COLO829 (cell line): ENCODE data around the gene TRMU.

ENCODE experiments used
- DNase-seq: peaks from one replicate; pipeline ENCODE4 v3.0.0; 2012; ENCODE audit warnings: low spot score

The TRMU gene

DNA sequence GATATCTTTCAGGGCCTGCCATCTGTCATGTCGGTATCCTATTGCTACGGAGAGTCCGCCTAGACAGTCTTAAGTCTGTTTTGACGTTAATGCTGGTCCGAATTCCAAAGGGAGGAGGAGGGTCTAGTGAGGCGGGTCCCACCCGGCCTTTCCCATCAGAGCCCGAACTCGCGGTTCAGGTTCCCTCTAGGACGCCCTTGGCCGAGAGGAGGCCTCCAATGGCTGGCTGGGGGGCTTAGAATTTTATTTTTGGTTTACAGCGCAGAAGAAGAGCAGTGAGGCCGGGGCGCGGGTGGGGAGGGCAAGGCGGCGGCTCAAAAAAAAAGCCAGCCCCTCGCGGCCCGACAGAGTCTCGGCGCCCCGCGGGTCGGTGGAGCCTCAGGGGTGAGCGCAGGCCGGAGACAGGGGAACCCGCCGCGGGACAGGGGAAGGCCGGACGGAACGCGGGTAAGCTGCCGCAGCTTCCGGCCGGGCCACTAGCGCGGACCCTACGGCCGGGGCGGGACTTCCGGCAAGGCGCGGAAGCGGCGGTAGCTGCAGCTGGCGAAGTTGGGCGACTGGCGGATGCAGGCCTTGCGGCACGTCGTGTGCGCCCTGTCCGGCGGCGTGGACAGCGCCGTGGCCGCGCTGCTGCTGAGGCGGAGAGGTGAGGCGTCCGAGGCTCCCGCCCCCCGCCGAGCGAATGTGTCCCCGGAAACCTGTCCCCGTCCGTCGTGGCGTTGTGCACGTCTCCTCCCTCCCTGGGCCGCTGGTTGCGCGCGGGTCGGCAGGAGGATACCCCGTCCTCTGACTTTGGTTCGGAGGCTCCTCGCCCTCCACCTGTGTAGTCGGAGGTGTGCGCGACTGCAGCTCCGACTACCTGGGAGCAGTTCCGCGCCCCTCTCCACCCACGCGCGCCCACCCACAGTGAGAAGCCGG lies at the start of gene TRMU:
Gene TRMU (plus strand): TSS at position 514 of the 918 bp plus-strand sequence. CDS start 51 bp downstream, at position 565.
- peak; percentile 93 for DNase-seq

- DNase-seq, result no peak
Observed at GRCh38 chr22:46286006-46286405, 49.5 kb upstream of the TRMU start.

- DNase-seq, result no peak
Observed at GRCh38 chr22:46286941-46287872, 48.3 kb upstream of the TRMU start.

- no peak for DNase-seq
Observed at GRCh38 chr22:46287873-46288751, 47.4 kb upstream of the TRMU start.

DNA sequence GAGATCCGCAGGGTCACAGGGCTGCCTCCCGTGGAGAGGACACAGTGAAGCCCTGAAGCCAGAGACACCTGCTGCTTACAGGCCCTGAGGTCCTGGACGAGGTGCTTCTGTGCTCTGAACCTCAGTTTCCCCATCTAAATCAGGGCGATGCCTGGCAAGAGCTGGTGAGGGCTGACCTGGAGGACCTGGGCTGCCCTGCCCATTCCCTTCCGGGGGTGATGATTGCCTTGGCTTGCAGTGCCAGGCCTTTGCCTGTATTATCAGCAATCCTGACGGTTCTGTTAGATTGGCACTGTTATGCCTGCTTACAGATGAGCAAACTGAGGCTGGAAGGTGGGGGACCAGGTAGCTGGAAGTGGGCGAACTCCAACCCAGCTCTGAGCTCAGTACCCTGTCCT lies 46.7 kb upstream of the TRMU start:
- no peak for DNase-seq

DNA sequence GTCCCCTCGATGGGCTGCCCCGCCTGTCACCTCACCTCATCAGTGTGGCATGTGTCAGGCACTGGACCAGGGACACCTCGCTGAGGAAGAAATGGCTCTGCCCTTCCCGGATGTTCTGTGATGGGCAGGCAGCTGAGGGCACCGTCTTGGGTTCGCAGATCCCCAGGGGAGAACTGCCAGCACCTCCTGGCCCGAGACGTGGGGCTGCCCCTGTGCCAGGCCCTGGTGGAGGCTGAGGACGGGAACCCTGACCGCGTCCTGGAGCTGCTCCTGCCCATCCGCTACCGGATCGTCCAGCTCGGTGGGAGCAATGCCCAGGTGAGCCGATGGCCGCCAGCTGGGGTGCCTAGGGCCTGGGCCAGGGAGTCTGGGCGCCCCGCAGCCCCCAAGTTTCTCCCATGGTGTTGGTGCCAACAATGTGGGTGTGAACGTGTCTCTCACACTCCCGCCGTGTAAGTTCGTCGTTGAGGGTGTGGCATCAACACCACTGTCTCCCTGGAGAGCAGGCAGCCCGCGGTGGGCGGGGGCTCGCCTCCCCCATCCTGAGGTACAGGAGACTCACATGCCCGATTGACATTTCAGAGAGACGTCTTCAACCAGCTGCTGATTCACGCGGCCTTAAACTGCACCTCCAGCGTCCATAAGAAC lies 46.1 kb upstream of the TRMU start:
- no peak for DNase-seq

- no peak for DNase-seq
Observed at GRCh38 chr22:46290121-46290842, 45.2 kb upstream of the TRMU start.

DNA sequence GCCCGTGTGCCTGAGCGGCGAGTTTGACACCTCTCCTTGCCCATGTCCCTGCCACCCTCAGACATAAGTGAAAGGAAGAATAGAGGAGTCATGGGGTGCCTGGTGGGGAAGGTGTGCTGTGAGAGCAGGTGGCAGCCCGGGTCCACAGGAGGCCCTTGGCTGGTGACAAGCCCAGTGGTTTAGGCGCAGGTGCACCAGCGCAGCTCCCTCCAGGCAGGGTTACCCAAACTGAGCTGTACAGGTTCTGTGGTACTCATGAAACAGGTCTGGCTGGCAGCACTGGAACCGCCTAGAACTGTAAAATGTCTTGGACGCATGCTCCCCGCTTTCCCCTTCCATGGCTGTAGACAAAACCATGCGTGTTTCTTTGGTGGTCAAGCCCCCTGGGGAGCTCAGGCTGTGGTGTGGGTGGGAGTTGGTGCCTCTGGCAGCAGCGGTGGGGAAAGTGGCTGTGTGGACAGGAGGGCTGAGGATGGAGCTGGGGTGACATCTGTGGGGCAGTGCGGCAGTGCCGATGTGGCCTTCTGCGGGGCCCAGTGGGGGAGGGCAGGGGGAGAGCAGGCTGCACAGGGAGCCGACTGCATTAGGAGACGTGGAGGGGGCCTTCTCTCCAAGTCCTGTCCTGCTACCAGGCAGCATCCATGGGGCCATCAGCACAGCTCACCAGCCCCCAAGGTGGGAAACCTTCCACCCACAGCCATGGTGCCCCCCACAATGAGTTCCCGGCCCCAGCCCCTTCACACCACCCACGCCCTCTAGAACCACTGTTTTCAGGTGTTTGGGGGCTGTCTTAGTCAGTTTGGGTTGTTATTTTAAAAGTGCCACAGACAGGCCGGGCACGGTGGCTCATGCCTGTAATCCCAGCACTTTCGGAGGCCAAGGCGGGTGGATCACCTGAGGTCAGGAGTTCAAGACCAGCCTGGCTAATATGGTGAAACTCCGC lies 44.4 kb upstream of the TRMU start:
- DNase-seq, result no peak

- DNase-seq, result no peak
Observed at GRCh38 chr22:46292173-46292572, 43.3 kb upstream of the TRMU start.

DNA sequence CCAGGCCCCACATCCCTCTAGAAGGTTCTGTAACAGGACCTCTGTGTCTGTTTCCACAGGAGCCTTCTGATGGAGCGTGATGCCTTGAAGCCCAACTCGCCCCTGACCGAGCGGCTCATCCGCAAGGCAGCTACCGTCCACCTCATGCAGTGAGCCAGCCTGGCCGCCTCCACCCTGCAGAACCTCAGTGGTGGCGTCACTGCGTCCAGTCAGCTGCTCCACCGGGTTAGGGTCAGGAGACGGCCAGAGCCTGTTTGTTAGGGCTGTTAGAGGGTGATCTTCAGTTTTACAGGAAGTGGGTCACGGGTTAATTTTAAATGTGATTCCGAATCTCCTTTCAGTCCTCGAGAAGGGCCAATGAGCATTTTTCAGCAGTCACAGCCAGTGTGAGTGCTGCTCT lies 42.8 kb upstream of the TRMU start:
- DNase-seq, result no peak

- DNase-seq, result no peak
Observed at GRCh38 chr22:46293577-46294260, 41.8 kb upstream of the TRMU start.

DNA sequence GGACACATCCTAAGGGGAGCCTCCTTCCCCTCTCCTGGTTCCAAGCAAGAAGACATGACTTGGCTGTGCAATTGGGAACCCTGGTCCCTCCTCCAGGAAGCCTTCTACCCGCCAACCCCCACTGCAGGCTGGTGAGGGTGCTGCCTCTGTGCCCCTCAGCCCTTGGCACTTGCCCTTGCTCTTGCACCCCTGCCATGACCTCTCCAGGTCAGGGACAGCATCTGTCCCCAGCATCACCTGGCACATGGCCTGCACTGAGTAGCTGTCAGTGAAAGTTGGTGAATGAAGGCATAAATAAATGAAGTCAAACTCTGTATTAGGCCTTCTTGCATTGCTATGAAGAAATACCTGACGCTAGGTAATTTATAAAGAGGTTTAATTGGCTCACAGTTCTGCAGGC lies 40.7 kb upstream of the TRMU start:
- DNase-seq, result no peak

DNA sequence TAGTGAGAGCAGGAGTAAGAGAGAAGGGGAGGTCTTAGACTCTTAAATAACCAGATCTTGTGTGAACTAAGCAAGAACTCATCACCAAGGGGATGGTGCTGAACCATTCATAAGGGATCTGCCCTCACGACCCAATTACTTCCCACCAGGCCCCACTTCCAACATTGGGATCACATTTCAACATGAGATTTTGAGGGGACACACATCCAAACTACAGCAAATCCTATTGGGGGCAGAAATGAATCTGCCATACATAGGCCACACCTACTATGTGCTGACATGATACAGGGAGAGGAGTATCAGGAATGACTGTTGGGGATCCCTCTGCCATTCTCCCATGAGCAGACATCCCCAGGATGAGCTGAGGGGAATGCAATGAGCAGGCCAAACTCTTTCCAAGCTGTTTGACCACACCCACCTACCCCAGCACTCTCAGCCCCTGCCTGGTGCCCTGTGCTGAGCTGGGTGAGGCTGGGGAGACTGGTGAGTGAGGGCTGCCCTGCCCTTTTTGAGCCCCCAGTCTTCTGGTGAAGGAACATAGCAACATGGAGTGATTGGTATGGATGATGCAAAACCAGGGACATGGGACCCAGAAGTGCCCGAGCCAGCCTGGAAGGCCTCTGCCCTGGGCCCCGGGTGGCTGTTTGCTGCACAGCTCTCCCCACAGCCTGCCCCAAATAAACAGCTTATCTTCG lies 40.1 kb upstream of the TRMU start:
- DNase-seq, result no peak

DNA sequence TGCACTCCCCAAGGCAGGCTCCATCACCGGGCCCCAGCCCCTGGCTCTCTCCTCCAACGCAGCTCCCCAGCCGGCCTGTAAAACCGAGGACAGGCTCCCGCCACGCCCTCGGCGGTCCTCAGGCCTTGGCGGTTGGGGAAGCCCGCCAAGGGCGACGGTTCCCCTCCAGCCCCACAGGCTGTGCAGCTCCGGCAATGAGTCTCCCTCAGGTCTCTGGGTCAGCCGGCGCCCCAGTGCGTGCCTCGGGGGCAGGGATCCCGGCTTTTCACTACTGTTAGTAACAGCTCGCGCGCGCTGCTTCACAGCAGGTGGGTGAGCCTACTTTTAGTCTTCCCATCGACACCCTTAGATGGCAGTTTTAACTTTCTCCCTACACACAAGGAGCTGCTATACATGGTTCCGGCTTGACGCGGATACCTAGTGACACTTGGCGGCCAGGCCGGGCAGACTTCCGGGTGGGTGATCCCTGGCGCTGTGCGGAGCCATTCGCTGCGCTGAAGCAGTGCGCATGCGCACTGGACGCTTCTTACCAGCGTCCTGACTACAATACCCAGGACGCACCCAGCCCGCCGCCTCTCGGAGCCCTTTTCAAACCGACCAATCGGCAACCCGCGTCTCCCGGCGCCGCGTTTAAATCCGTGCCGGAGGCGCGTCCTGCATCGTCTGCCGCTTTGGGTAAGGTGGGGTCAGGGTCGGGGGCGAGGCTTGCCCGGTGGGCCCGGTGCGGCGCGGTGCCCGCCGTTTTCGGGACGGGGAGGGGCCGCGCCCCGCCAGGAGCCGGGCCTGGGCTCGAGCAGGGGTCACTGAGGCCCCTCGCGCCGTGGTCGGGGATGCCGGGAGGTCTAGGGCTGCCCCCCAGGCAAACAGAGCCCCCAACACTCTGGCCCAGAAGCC lies 39.0 kb upstream of the TRMU start, which contains the start of gene GTSE1:
Gene GTSE1 (plus strand): TSS at position 614 of the 894 bp plus-strand sequence. CDS start 531 bp downstream, outside the sequence.
- DNase-seq, result peak; percentile 100

GRCh38 chr22:46297151-46297812 lies 38.2 kb upstream of the TRMU start:
- no peak for DNase-seq

- no peak for DNase-seq
Observed at GRCh38 chr22:46299101-46299500, 36.4 kb upstream of the TRMU start.
